B cell (primary cell): ENCODE measurements around the gene OTULIN. TPM values are rescaled to one million over a fixed set of nuclear protein-coding genes. Genes with fewer than 3 reads are reported as not detected.
A peak's percentile ranks its signal among the peaks of the same experiment; 100 is the strongest.

Experiments used
- ATAC-seq: fragments of 200-7000 bp; cut with Tn5 transposase; one replicate; pipeline ENCODE4 v1.10.0; 2021; ENCODE audit warnings: low read depth, mild to moderate bottlenecking, moderate number of reproducible peaks, moderate library complexity
- CTCF ChIA-PET: fragments of 350-600 bp; sonication (Branson Sonifier 250); formaldehyde crosslinking; loops from one replicate; lab custom pipeline; 2021; ENCODE audit warnings: antibody characterized with exemption, inconsistent platforms; lab: Charles Lee
- POLR2A ChIA-PET: fragments of 350-600 bp; sonication (Branson Sonifier 250); formaldehyde crosslinking; loops from one replicate; lab custom pipeline; 2021; ENCODE audit warnings: antibody characterized with exemption; lab: Charles Lee
- DNase-seq: peaks from one replicate; pipeline ENCODE4 v3.0.0; 2013
- H2AFZ ChIP-seq: 2 replicates; pipeline ENCODE4 v1.6.1; 2012; ENCODE audit warnings: mild to moderate bottlenecking, low read depth, low read length; ENCODE audit not compliant: insufficient read depth, poor library complexity, severe bottlenecking
- H3K27ac ChIP-seq, 2 donors: 1 replicate in 1 of 2; 2 replicates in 1 of 2; pipeline ENCODE4 v1.5.1; 2012 to 2013; ENCODE audit warnings: low read length in 2 of 2, mild to moderate bottlenecking in 2 of 2, moderate library complexity in 1 of 2
- H3K27me3 ChIP-seq, 4 experiments: fragments of 200-600 bp in 1 of 4; sonication (generic) in 1 of 4; replicated peaks in 1 of 4; 1 replicate in 2 of 4; 2 replicates in 2 of 4; pipeline versions ENCODE4 v1.6.1 to v1.7.0; 2013 to 2016; ENCODE audit warnings: low read length in 3 of 4, mild to moderate bottlenecking in 2 of 4, mixed read lengths in 1 of 4, moderate library complexity in 1 of 4; ENCODE audit not compliant: insufficient read depth in 4 of 4, control insufficient read depth in 3 of 4; ENCODE audit errors: control extremely low read depth in 1 of 4
- H3K36me3 ChIP-seq, 2 experiments: replicated peaks in 1 of 2; 1 replicate in 1 of 2; 2 replicates in 1 of 2; pipeline versions ENCODE4 v1.6.1 to v1.7.1; 2013; ENCODE audit warnings: low read length in 1 of 2; ENCODE audit not compliant: insufficient read depth in 2 of 2, control insufficient read depth in 1 of 2; ENCODE audit errors: control extremely low read depth in 1 of 2, extremely low read depth in 1 of 2
- H3K4me1 ChIP-seq, 2 donors: fragments of 200-600 bp in 1 of 2; sonication (generic) in 1 of 2; 1 replicate in 1 of 2; 2 replicates in 1 of 2; pipeline versions ENCODE4 v1.5.1 to v1.6.1; 2013 to 2017; ENCODE audit warnings: low read length in 2 of 2; ENCODE audit not compliant: control insufficient read depth in 2 of 2, insufficient read depth in 2 of 2
- H3K4me2 ChIP-seq: replicated peaks from 2 replicates; pipeline ENCODE3; 2012; ENCODE audit warnings: mild to moderate bottlenecking, low read depth, low read length; ENCODE audit not compliant: poor library complexity, severe bottlenecking
- H3K4me3 ChIP-seq, 5 experiments: fragments of 200-600 bp in 1 of 5; sonication (generic) in 1 of 5; 1 replicate in 3 of 5; 2 replicates in 2 of 5; pipeline versions ENCODE4 v1.5.1 to v1.7.0; 2011 to 2016; ENCODE audit warnings: low read length in 4 of 5, mild to moderate bottlenecking in 4 of 5, low read depth in 2 of 5, control low read depth in 1 of 5, moderate library complexity in 1 of 5; ENCODE audit not compliant: insufficient read depth in 1 of 5; ENCODE audit errors: control extremely low read depth in 1 of 5, extremely low read depth in 1 of 5
- H3K79me2 ChIP-seq: fragments of 200-600 bp; sonication (generic); one replicate; pipeline ENCODE4 v1.6.0; 2016; ENCODE audit warnings: low read length; ENCODE audit not compliant: control insufficient read depth, insufficient read depth
- H3K9ac ChIP-seq: fragments of 200-600 bp; sonication (generic); 2 replicates; pipeline ENCODE4 v1.6.1; 2017; ENCODE audit warnings: mild to moderate bottlenecking, low read length, moderate library complexity
- H3K9me3 ChIP-seq, 3 donors: one replicate each; pipeline versions ENCODE4 v1.6.1 to v1.7.1; 2013; ENCODE audit warnings: low read length in 2 of 3; ENCODE audit not compliant: control insufficient read depth in 2 of 3, insufficient read depth in 1 of 3; ENCODE audit errors: control extremely low read depth in 1 of 3
- H4K20me1 ChIP-seq: 2 replicates; pipeline ENCODE4 v1.6.0; 2012; ENCODE audit warnings: mild to moderate bottlenecking, low read length; ENCODE audit not compliant: insufficient read depth, control insufficient read depth, poor library complexity, severe bottlenecking
- H3K27ac Mint-ChIP-seq: one replicate; pipeline ENCODE4 v1.8.0; 2021; ENCODE audit warnings: mixed read lengths
- H3K27me3 Mint-ChIP-seq: one replicate; pipeline ENCODE4 v1.8.0; 2021; ENCODE audit warnings: mixed read lengths
- H3K4me1 Mint-ChIP-seq: one replicate; pipeline ENCODE4 v1.8.0; 2021; ENCODE audit warnings: mixed read lengths
- H3K4me3 Mint-ChIP-seq: one replicate; pipeline ENCODE4 v1.8.0; 2021; ENCODE audit warnings: mixed read lengths
- H3K9me3 Mint-ChIP-seq: one replicate; pipeline ENCODE4 v1.8.0; 2022; ENCODE audit warnings: mixed read lengths; ENCODE audit not compliant: insufficient read depth
- EZH2 ChIP-seq: IDR thresholded peaks from 2 replicates; pipeline ENCODE4 v1.6.1; 2012; ENCODE audit warnings: borderline replicate concordance, low read depth, mild to moderate bottlenecking, moderate library complexity, low read length; ENCODE audit not compliant: insufficient read depth, poor library complexity, severe bottlenecking
- WGBS: methylation state at CpG from one replicate; pipeline ENCODE4 v1.1.5; 2013; ENCODE audit warnings: missing lambda C conversion rate; ENCODE audit not compliant: insufficient coverage; 5-methylcytosine and 5-hydroxymethylcytosine counted together
- intact Hi-C: fragments of 100-400 bp; cut with micrococcal nuclease; formaldehyde crosslinking; loops from one replicate; pipeline ENCODE4 v1.10.0; 2022
- polyA plus RNA-seq: library from polyadenylated mRNA; depleted of rRNA; stranded (reverse); fragments of >200 nt; gene quantifications from 2 replicates; pipeline ENCODE4 v1.2.3, GENCODE V29; 2012
- total RNA-seq, 2 donors: library from RNA; stranded (reverse); fragments of 120-200 nt in 1 of 2; gene quantifications; 1 replicate in 1 of 2; 2 replicates in 1 of 2; pipeline versions ENCODE4 v1.2.3 to v1.2.4, GENCODE V29; 2013 to 2022
- TF ChIP-seq, protein P1 (sequence below): fragments of 200-600 bp; IDR thresholded peaks from one replicate; pipeline ENCODE4 v1.8.0; 2022; ENCODE audit warnings: antibody characterized with exemption, mild to moderate bottlenecking

OTULIN gene
- total and polyA plus RNA-seq, 2 donors (not counting 1 experiment from before 2014, with no cell fraction given): 8.4 to 64.4 TPM

DNA sequence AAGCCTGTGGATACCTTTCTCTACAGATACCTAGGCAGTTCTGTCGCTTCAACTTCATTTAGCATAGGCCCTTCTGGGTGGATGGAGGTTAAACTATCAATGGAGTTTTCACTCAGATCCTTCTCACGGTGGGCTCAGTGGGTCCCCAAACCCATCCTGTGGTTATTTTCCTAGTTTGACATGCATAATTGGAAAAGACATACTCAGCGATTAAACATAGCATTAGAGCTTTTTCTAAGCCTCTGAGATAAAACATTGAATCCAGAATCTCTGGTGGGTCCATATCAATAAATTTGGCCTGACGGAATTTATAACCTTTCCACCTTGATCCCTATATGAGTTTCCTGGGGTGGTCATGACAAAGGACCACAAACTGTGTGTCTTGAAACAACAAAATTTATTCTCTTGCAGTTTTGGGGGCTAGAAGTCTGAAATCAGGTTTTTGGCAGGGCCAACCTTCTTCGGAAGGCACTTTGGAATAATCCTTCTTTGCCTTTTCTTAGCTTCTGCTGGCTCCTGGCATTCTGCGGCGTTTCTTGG lies 1.7 kb upstream of the OTULIN start:
- 100% methylated on average over 4 of the region's 7 CpGs for WGBS
- no peak overlapping the region for H3K4me3 ChIP-seq
- intact Hi-C loops: loop anchor here (5.0 to 10.0 kb wide), 6 partner anchors 152 to 1802 kb away; partner anchors contain the start of gene ZNF622
- H3K36me3 ChIP-seq: peaks cover 0 to 4% of the 10 kb centered on the region in 2 experiments
- H4K20me1 ChIP-seq: peaks cover 22% of the 10 kb centered on the region
- CTCF ChIA-PET: no interaction called here
- peaks cover 33% of the 10 kb centered on the region for H3K79me2 ChIP-seq
- H3K9ac ChIP-seq: no peak overlapping the region
- no peaks in the 10 kb centered on the region for H3K27me3 ChIP-seq
- H3K4me1 Mint-ChIP-seq: peaks cover 57% of the 10 kb centered on the region
- peaks cover 38 to 43% of the 10 kb centered on the region in 2 donors for H3K4me1 ChIP-seq
- no peaks in the 10 kb centered on the region for H3K9me3 Mint-ChIP-seq
- H3K27me3 Mint-ChIP-seq: no peaks in the 10 kb centered on the region
- peak overlapping the region; percentile 80 for H3K4me2 ChIP-seq
- no peak overlapping the region for H2AFZ ChIP-seq
- peak overlapping the region; percentile 7 for H3K27ac Mint-ChIP-seq
- H3K27ac ChIP-seq: no peak overlapping the region
- H3K9me3 ChIP-seq: no peaks in the 10 kb centered on the region
- no peak for TF ChIP-seq EZH2
- DNase-seq: no peak
- POLR2A ChIA-PET: no interaction called here
- no peak for ATAC-seq
- H3K4me3 Mint-ChIP-seq: peak overlapping the region; percentile 29

DNA sequence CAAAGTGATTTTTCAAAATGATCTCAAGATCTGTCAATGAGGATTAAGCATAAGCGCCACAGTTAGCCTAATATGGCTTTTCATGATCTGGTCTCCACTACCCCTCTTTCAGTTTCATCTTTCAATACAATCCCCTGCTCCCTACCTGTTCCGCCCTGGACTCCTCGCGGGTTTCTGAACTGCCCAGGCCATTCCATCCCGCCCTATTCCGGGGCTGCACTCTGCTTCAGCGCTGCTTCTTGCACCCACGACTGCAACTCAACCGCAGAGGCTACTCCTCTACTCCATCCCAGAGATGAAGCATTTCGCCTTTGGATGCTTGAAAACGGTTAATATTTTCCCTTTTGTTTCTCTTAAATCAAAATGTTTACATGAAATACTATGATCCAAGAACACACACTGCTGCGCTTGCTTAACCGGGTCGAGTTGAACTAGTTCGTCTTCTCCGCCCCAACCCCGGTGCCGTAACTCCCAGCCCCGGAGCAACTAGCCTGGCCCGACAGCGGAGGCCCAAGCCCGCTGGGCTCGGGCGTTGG lies 716 bp upstream of the OTULIN start:
- intact Hi-C loops: loop anchor here (1.0 to 10.0 kb wide), 8 partner anchors 21 to 1801 kb away; partner anchors contain the start of gene ZNF622
- Mint-ChIP-seq H3K27ac (peak overlapping the region; percentile 99), H3K4me3 (peak overlapping the region; percentile 99), H3K27me3 (no peaks in the 10 kb centered on the region), H3K9me3 (no peaks in the 10 kb centered on the region), H3K4me1 (peaks cover 65% of the 10 kb centered on the region)
- Histone ChIP-seq H3K36me3 (peaks cover 0 to 4% of the 10 kb centered on the region in 2 experiments), H3K9ac (peak overlapping the region; percentile 72), H3K4me3 (peak overlapping the region; percentile 75 to 81 (median 78)), H4K20me1 (peaks cover 31% of the 10 kb centered on the region), H3K4me2 (peak overlapping the region; percentile 80), H3K27me3 (no peaks in the 10 kb centered on the region), H3K79me2 (peaks cover 43% of the 10 kb centered on the region), H3K27ac (peak overlapping the region; percentile 67 to 89), H3K9me3 (no peaks in the 10 kb centered on the region), H3K4me1 (peaks cover 48 to 53% of the 10 kb centered on the region in 2 donors), H2AFZ (peak overlapping the region; percentile 77)
- TF ChIP-seq EZH2: no peak
- TF ChIP-seq, protein P1, sequence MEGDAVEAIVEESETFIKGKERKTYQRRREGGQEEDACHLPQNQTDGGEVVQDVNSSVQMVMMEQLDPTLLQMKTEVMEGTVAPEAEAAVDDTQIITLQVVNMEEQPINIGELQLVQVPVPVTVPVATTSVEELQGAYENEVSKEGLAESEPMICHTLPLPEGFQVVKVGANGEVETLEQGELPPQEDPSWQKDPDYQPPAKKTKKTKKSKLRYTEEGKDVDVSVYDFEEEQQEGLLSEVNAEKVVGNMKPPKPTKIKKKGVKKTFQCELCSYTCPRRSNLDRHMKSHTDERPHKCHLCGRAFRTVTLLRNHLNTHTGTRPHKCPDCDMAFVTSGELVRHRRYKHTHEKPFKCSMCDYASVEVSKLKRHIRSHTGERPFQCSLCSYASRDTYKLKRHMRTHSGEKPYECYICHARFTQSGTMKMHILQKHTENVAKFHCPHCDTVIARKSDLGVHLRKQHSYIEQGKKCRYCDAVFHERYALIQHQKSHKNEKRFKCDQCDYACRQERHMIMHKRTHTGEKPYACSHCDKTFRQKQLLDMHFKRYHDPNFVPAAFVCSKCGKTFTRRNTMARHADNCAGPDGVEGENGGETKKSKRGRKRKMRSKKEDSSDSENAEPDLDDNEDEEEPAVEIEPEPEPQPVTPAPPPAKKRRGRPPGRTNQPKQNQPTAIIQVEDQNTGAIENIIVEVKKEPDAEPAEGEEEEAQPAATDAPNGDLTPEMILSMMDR: no peak
- DNase-seq (no peak), ATAC-seq (no peak)
- WGBS: 3% methylated on average over 21 of the region's 24 CpGs
- POLR2A ChIA-PET: interaction anchor here (0.7 kb wide), 1 partner anchor 143 kb away, joined by 3 read pairs; no protein-coding TSS in a partner anchor
- CTCF ChIA-PET: no interaction called here
